GM19372 (cell line): Measurements from ENCODE around the gene PFKFB4.
"Not testable (repeated sequence)": the region's sequence is repeated elsewhere in the genome, so short reads cannot be mapped to it uniquely, and the experiment has no call there.

ENCODE experiments used
- ATAC-seq: cut with Tn5 transposase; IDR thresholded peaks from one replicate; pipeline ENCODE4 v1.9.1; 2021; ENCODE audit warnings: mild to moderate bottlenecking, low read depth, moderate library complexity; ENCODE audit not compliant: unreplicated experiment

Gene PFKFB4

GRCh38 chr3:48502728-48503168 lies 53.9 kb downstream of the PFKFB4 start:
- ATAC-seq, result no peak

GRCh38 chr3:48502121-48502520 lies 54.5 kb downstream of the PFKFB4 start:
- ATAC-seq, result no peak

- ATAC-seq, result no peak
Measured at GRCh38 chr3:48501196-48501595, 55.4 kb downstream of the PFKFB4 start.

- ATAC-seq, result no peak
Measured at GRCh38 chr3:48500656-48501055, 55.9 kb downstream of the PFKFB4 start.

- no peak for ATAC-seq
Measured at GRCh38 chr3:48493203-48493501, 63.5 kb downstream of the PFKFB4 start.

GRCh38 chr3:48492461-48493202 lies 64.0 kb downstream of the PFKFB4 start:
- ATAC-seq, result no peak

- ATAC-seq, result no peak
Measured at GRCh38 chr3:48486952-48487351, 69.7 kb downstream of the PFKFB4 start.

GRCh38 chr3:48482822-48483221 lies 73.8 kb downstream of the PFKFB4 start:
- ATAC-seq, result not testable (repeated sequence)

- ATAC-seq, result not testable (repeated sequence)
Measured at GRCh38 chr3:48480891-48481290, 75.7 kb downstream of the PFKFB4 start.

- ATAC-seq, result no peak
Measured at GRCh38 chr3:48478626-48479555, 77.7 kb downstream of the PFKFB4 start.

- no peak for ATAC-seq
Measured at GRCh38 chr3:48477959-48478520, 78.6 kb downstream of the PFKFB4 start.

GRCh38 chr3:48476426-48477053 lies 80.1 kb downstream of the PFKFB4 start:
- no peak for ATAC-seq

- no peak for ATAC-seq
Measured at GRCh38 chr3:48475188-48475587, 81.4 kb downstream of the PFKFB4 start.

- no peak for ATAC-seq
Measured at GRCh38 chr3:48474619-48475018, 82.0 kb downstream of the PFKFB4 start.

- ATAC-seq, result not testable (repeated sequence)
Measured at GRCh38 chr3:48474031-48474430, 82.6 kb downstream of the PFKFB4 start.

- ATAC-seq, result no peak
Measured at GRCh38 chr3:48473617-48473952, 83.0 kb downstream of the PFKFB4 start.

- peak; percentile 82 for ATAC-seq
Measured at GRCh38 chr3:48472923-48473616, 83.5 kb downstream of the PFKFB4 start.

GRCh38 chr3:48472673-48472922 lies 84.0 kb downstream of the PFKFB4 start:
- ATAC-seq, result peak; percentile 23

- no peak for ATAC-seq
Measured at GRCh38 chr3:48470286-48470685, 86.3 kb downstream of the PFKFB4 start.

GRCh38 chr3:48469046-48469915 lies 87.3 kb downstream of the PFKFB4 start:
- no peak for ATAC-seq
